ENCODE data around the gene SMARCD2.

DNA sequence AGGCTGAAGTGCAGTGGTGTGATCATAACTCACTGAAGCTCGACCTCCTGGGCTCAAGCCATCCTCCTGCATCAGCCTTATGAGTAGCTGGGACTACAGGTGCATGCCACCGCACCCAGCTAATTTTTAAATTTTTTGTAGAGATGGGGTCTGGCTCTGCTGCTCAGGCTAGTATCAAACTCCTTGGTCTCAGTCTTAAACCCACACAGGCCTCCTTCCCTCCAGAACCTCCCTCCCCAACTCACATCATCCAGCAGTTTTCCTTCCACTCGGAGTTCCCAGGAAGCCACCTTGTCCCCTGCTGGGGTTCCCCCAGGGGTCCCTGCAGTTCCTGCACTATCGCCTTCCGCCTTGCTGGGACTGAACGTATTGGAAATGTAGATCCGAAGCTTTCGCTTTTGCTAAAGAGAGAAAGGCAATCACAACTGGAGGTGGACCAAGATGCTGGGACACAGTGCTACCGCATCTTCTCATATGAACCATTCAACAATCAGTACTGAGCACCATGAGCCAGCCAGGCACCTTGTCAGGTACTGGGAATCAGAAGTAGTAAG, 7.2 kb downstream of the SMARCD2 start:
- TF ChIP-seq, protein P1, sequence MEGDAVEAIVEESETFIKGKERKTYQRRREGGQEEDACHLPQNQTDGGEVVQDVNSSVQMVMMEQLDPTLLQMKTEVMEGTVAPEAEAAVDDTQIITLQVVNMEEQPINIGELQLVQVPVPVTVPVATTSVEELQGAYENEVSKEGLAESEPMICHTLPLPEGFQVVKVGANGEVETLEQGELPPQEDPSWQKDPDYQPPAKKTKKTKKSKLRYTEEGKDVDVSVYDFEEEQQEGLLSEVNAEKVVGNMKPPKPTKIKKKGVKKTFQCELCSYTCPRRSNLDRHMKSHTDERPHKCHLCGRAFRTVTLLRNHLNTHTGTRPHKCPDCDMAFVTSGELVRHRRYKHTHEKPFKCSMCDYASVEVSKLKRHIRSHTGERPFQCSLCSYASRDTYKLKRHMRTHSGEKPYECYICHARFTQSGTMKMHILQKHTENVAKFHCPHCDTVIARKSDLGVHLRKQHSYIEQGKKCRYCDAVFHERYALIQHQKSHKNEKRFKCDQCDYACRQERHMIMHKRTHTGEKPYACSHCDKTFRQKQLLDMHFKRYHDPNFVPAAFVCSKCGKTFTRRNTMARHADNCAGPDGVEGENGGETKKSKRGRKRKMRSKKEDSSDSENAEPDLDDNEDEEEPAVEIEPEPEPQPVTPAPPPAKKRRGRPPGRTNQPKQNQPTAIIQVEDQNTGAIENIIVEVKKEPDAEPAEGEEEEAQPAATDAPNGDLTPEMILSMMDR (conservative IDR thresholded peaks at IDR 0.05; ENCODE audit: low read length), result no peak
- TF ChIP-seq EZH2phosphoT487 (IDR thresholded peaks at IDR 0.05; ENCODE audit: borderline replicate concordance), result no peak

All from Loucy (cell line).